ENCODE data around the gene ADISSP. TPM values are rescaled to one million over a fixed set of nuclear protein-coding genes. Genes with fewer than 3 reads are reported as not detected.

Gene ADISSP
- total and polyA plus RNA-seq, 9 of the 15 experiments (the other 6 are each of a cell fraction or from before 2014, with no cell fraction given) = 1.4 to 70.6 (median 23.4) TPM

GRCh38 chr20:3782597-3782996 lies 15.0 kb upstream of the ADISSP start:
- no peak overlapping the region for H3K4me2 ChIP-seq (ENCODE audit: insufficient read depth, low read length)
- H3K79me2 ChIP-seq (ENCODE audit: control insufficient read depth, insufficient read depth, low read length) = peaks cover 31% of the 10 kb centered on the region
- no peak overlapping the region for H3K4me3 ChIP-seq
- ATAC-seq (no peak), FAIRE-seq (no peak), DNase-seq (ENCODE audit: extremely low read depth in 1 of 4, low spot score in 3 of 4) (no peak)
- H3K9ac ChIP-seq (ENCODE audit: insufficient read depth in 1 of 2, low read depth in 2 of 2, low read length in 2 of 2) = peak overlapping the region in 1 of 2 experiments; percentile 35; a peak in 1 of 4 replicates
- intact Hi-C loops (cut with micrococcal nuclease) (loop anchor here (10.0 kb wide), 2 partner anchors 108 to 412 kb away; no protein-coding TSS in a partner anchor), in situ Hi-C loops (cut with MboI) (no loop called here)
- H4K20me1 ChIP-seq (replicated peaks; ENCODE audit: control insufficient read depth, insufficient read depth, low read length) = peaks cover 6% of the 10 kb centered on the region
- no peak overlapping the region for H2AFZ ChIP-seq (ENCODE audit: low read depth, low read length)
- ChIA-PET POLR2A (interaction anchor here (0.7 to 1.7 kb wide), 3 partner anchors 15 to 85 kb away, joined by 3 to 4 read pairs (median 3); partner anchors contain the start of gene ADISSP), CTCF (ENCODE audit: low intra/inter-chr PET ratio) (no interaction called here)
- H3K27me3 ChIP-seq (ENCODE audit: control insufficient read depth in 2 of 2, insufficient read depth in 2 of 2, low read length in 2 of 2) = no peaks in the 10 kb centered on the region
- peaks cover 8 to 50% of the 10 kb centered on the region in 2 experiments; a peak in 3 of 5 replicates for H3K4me1 ChIP-seq (replicated peaks in 1 of 2; ENCODE audit: control insufficient read depth in 2 of 2, insufficient read depth in 2 of 2, low read length in 2 of 2)
- 86% methylated on average over 6 of the region's 6 CpGs for WGBS (ENCODE audit: insufficient coverage, low coverage, missing lambda C conversion rate)
- no TSS peak for BruUV-seq (replicated peaks)
- no peaks in the 10 kb centered on the region for H3K9me3 ChIP-seq (replicated peaks; ENCODE audit: control insufficient read depth, insufficient read depth, low read depth, low read length)
- peaks cover 21% of the 10 kb centered on the region; the same call in 1 of the 3 replicates for H3K36me3 ChIP-seq (ENCODE audit: control insufficient read depth, insufficient read depth, low read length)
- no peak overlapping the region for H3K27ac ChIP-seq (ENCODE audit: extremely low read depth, low read depth, low read length)
- no peaks in the 10 kb centered on the region for H3K9me1 ChIP-seq (ENCODE audit: control insufficient read depth, insufficient read depth, low read length)
- TF ChIP-seq ZNF407 (IDR thresholded peaks at IDR 0.05; ENCODE audit: low read depth) (no peak), BACH1 (tag; IDR thresholded peaks at IDR 0.05) (no peak), ZBTB7A (IDR thresholded peaks at IDR 0.05; ENCODE audit: borderline replicate concordance, control insufficient read depth, low read depth, low read length) (no peak), E2F5 (CRISPR knock-in tag; IDR thresholded peaks at IDR 0.05) (no peak), SIN3B (IDR thresholded peaks at IDR 0.05; ENCODE audit: low read depth) (no peak), GTF3C2 (IDR thresholded peaks at IDR 0.05; ENCODE audit: borderline replicate concordance, extremely low read depth, insufficient read length) (no peak), ARID3A (IDR thresholded peaks at IDR 0.05; ENCODE audit: borderline replicate concordance, low read depth, low read length) (no peak)

Measured in K562 (cell line).